A673 (cell line): ENCODE results near the gene PRKAR2A.

ENCODE experiments used
- CTCF ChIP-seq: fragments of 300-800, 200-600 bp; sonication (generic); conservative IDR thresholded peaks from 2 replicates; pipeline ENCODE4 v1.5.1; 2017; ENCODE audit warnings: low read depth, mild to moderate bottlenecking, antibody characterized with exemption, low read length, moderate library complexity, mixed read lengths
- EZH2 ChIP-seq: fragments of 200-600 bp; sonication (generic); IDR thresholded peaks from 2 replicates; pipeline ENCODE4 v1.6.1; 2017; ENCODE audit warnings: borderline replicate concordance, low read depth, mild to moderate bottlenecking, mixed read lengths, antibody characterized with exemption, low read length; ENCODE audit not compliant: poor library complexity, severe bottlenecking

GRCh38 chr3:48881652-48882114 lies 34.0 kb upstream of the PRKAR2A start:
- TF ChIP-seq CTCF (no peak), EZH2 (no peak)
